NCI-H1105 (cell line): ENCODE data around the gene WIZ.

Experiments used
- DNase-seq: peaks from one replicate; lab custom pipeline; 2025; lab: John Stamatoyannopoulos, UW

Gene WIZ

DNA sequence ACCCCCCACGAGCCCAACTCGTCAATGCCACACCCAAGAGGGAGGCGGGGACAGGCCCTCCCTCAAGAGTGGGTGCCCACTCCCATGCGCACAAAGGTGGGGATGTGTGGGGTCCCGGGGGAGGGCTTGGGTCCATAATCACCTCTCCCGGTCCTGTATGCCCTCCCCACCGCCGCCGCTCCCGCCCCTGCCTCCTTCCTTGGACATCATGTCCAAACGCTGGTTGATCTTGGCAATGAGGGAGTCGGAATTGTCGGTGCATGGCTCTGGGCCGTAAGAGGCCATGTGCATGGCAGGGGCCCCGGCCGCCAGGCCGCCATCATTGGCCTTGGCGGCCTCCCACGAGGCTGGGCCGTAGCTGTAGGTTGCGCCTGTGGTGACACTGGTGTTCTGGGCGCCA, 76.1 kb downstream of the WIZ start:
- DNase-seq: no peak

DNA sequence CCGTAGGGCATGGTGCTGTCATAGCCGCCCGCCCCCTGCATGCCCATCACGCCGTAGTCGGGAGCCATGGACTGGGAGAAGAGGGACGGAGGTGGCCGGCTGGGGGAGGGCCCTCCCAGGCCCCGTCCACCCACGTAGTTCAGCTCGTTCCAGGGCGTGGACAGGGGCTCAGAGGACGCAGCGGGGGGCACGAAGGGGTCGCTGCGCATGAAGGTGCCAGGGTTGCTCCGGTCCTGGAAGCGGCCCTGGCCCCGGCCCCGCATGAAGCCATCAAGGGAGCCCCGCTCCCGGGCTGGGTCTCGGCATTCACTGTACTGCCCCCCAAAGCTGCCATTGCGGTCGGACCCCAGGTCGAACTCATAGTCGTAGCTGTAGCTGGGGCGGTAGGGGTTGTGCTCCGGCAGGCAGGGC, 76.9 kb downstream of the WIZ start:
- DNase-seq: no peak

DNA sequence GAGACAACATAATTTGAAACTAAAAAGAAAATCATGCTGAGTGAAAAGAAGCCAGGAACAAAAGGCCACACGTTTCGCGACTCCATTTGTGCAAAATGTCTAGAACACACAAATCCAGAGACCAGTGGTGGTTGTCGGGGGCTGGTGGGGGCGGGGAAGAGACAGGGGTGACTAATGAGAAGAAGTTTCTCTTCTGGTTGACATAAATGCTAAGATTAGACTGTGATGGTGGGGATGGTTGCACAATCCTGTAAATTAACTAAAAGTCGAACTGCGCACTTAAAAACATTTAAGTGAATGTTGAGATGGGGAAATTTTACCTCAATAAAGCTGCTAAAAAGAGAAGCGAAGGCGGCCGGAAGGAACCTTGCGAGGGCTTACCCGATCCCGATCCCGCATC, 77.3 kb downstream of the WIZ start:
- DNase-seq: no peak

DNA sequence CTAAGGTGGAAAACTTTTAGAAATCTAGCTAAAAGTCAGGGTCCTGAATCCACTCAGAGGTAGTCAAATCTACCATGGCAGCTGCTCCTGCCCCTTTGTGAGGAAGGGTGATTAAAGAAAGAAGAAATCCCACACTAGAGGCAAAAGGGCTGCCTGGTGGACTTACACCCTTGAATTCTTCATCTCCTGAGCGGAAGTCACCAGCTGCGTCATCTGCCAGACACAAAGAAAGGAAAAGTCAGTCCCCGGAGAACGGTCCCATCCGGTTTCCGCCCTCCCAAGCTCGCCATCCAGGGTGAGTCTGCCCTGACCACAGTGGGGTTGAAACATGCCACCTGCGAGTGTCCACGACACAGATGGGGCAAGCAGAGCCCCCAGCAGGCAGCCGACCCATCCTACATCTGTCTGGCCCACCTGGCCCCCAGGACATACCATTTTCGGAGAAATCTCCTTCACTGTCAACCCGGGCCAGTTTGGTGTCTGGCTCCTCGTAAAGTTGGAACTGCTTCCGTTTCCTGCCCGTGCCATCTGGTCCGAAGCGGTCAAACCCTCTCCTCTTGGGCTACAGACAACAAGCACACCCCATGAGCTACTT, 77.9 kb downstream of the WIZ start:
- no peak for DNase-seq

DNA sequence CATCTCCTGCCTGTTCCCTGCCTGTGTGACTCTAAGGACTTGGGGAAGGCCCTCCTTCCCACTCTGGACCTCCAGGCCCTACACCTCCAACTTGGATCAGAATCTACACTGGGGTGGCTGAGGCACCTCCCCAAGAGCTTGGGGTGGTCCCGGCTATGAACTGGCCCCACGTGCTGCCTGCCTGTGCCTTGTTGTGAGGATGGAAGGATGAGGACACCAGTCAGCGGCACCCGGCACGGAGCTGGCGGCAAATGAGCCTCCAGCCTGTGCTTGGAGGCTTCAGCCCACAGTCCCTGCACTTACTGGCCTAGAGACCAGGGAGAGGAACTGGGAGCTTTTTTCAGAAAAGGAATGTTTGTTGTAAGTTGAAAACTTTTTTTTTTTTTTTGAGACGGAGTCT, 78.6 kb downstream of the WIZ start:
- no peak for DNase-seq
